CD4-positive, alpha-beta T cell treated with Interleukin-4 for 4 hours (primary cell): ENCODE measurements around the gene FNTB.

ENCODE experiments used
- DNase-seq: peaks from one replicate; pipeline ENCODE4 v3.0.0-alpha.2; 2020

FNTB gene

DNA sequence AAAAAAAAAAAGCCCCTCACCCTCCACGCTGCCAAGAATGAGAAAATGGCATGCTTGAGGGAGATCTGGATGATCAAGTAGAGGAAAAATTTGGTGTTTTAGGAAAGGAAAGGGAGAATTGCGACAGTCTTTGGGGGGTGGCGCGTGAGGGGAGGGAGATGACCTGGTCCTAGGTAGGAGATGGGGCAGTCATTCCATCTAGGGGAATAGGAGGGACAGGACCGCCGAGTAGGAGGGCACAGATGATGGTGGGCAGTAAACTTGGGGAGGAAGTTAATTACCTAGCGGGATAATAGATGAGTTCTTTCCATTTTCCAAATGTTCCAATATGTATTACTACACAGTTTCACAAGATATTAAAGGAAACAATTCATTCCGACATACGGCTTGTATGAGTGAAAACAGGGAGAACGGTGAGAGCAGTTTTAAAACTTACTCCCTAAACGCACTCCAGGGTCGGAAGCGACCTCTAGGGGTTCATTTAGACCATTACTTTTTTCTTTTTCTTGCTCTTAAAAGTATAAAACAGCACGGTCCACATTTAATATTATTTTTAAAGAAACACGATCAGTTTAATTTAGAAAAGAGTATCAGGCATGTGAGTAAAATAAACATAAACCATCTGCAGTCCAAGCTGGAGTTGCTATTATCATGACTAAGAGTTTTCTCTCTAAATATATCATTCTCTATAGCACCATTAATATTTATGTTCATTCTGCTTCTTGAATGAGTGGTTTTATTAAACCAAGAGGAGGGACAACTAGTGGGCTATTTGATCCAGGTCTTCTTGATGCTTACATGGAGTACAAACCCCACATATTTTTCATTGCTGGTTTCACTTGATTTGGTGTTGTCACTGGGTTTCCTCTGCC is 3.0 kb upstream of the FNTB start:
- peak; percentile 63 for DNase-seq

DNA sequence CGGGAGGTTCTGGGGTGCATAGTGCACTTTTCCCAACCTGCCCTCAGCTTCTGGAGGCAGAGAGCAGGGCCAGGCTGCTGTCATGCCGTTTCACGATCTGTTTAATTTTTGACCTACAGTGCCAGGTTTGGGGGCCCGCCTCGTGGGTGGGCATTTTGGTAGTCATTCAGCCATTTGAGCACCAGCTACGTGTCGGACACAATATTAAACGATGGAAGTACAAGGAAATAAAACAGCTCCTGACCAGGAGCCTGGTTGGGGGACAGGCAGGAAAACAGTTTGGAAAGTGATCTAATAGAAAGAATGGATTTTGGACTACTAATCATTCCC is 708 bp downstream of the FNTB start:
- no peak for DNase-seq

DNA sequence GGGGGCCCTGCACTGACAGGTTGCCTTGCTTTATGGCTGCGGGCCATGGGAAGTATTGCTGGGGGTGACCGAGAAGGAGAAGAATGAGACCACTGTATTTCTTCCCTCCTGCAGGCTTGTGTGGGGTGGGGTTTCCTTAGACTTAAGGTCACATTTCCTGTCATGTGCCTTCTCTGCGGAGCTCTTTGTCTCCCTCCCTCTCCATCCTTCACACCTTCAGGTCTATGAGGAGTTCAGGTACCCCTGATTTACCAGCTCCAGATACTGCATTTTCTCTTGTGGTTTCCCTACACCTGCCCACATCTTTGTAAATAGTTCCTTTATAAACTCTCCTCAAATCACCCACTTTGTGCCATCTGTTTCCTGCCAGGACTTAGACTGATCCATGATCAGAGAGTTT is 3.6 kb downstream of the FNTB start:
- DNase-seq: peak; percentile 44

DNA sequence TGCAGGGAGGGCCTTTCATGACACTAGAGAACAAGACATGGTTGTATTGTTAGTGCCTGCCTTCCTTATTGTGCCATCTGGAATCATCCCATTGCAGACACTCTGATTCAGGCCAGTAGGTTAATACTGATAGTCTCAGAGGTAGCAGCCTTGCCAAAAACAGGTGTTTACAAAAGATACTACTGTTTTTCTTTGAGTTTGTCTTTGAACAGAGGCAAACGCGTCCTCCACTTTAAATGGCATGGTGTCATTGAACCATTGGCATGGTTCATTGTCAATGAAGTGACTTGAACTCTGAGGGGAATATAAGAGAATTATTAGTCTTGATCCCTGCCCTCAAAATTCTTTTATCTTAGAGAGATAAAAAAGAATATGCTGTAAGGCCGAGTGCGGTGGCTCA is 4.2 kb downstream of the FNTB start:
- DNase-seq: no peak

DNA sequence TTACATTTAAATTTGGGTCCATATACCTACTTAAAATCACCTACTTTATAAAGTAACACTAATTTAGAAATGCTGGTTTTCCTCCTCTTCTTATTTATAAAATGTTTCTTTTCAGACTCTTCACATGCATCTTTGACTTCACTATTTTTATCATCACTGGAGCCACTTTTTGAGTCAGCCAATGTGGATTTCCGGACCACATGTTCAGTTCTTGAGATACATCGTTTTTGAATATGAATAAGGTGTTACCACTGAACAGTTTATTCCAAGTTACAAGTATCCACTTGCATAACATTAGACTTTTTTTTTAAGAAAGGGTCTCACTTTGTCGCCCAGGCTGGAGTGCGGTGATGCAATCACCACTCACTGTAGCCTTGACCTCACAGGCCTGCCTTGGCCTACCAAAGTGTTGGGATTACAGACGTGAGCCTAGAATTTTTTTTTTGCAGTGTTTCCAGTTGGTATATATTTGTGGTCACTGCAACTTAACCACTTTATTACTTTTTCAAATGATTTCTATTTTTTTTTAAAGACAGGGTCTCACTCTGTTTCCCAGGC is 5.7 kb downstream of the FNTB start:
- DNase-seq: no peak

DNA sequence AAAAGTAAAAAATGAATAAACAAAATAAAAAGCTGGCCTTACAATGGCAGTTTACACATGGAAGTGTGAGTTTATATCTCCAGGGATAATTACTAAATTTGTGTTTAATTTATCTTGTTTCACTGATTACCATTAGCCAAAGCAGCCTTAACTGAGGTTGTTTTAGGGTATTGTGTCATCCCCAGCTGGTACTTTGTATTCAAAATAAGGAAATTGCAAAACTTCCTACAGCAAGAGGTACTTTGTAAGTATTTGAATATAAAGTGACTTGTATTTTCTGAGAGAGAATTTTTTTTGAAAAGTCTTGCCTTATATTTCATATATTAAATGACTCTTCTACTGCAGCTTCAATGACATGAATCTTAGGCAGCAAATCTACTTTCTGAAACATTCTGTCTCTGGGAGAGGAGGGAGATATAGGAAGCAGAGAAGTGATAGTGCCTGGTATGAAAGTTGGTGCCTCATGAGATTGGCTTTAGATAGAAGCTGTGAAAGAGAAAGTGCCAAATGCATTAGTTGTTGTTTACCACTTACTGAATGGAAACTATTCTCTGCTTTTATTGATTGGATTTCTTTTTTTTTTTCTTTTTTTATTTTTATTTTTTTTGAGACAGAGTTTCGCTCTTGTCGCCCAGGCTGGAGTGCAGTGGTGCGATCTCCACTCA is 6.7 kb downstream of the FNTB start:
- DNase-seq: no peak

DNA sequence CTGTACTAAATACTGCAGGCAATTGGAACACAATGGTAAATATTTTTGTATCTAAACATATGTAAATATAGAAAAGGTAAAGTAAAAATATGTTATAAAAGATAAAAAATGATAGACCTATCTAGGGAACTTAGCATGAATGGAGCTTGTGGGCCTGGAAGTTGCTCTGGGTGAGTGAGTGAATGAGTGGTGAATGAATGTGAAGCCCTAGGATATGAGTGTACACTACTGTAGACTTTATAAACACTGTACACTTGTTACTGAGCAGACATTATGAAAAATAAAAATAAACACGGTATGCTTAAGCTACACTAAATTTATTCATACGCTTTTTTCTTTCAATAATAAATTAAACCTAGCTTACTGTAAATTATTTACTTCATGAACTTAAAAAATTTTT is 7.8 kb downstream of the FNTB start:
- DNase-seq: no peak

DNA sequence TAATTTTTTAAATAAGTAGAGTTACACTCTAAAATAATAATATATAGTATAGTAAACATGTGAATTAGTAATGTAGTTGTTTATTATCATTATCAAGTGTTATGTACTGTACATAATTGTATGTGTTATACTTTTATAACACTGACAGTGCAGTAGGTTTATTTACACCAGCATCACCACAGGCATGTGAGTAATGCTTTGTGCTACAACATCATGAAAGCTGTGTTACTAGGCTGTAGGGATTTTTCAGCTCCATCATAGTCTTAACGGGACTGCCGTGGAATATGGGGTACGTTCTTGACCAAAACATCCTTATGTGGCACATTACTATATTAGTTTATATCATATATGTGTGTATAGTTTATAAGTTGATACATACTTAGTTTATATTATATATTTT is 8.6 kb downstream of the FNTB start:
- DNase-seq: no peak

DNA sequence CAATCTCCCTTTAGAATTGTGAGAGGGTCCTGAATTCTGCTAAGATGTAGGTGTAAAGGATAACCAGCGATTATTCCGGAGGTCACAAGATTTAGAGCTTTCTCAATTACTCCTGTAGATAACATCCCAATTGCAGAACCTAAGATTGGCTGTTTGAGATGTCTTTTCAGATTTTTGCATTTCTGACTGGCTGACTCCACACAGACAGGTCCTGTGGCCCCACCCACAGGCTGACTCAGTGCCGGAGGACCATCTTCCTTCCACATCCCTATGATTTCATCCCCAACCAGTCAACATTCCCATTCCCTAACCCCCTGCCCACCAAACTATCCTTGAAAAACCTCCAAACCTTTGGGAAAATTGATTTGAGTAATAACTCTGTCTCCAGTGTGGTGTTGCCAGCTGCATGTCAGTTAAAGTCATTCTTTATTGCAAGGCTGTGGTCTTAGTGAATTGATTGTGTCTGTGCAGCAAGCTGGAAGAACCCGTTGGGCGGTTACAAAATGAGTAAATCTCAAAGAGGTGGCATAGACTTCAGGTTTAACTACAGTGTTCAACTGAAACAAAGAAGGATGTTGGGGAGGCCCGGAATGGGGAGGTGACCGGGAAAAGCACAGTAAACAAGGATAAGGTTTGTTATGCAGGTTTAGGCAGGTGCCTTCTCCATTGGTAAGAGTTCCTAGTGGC is 10.6 kb downstream of the FNTB start:
- DNase-seq: peak; percentile 18

DNA sequence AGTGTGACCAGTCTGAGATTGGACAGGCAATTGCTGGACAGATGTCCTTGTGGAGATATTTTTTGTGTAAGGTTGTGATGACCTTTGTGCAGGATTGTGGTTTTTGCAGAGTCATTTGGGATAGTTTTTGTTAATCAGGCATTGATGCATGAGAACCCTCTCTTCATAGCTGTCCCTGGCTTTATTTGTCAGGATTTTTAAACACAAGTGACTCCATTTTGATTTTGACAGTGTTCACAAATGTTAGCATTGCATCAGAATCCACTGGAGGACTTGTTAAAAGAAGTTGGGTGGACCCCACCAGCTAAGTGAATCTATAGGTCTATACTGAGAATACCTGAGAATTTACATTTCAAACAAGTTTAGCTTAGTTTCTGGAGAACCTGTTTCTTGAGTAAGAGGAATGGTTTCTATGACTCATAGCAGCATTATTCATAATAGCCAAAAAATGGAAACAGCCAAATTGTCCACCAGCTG is 11.8 kb downstream of the FNTB start:
- peak; percentile 14 for DNase-seq

DNA sequence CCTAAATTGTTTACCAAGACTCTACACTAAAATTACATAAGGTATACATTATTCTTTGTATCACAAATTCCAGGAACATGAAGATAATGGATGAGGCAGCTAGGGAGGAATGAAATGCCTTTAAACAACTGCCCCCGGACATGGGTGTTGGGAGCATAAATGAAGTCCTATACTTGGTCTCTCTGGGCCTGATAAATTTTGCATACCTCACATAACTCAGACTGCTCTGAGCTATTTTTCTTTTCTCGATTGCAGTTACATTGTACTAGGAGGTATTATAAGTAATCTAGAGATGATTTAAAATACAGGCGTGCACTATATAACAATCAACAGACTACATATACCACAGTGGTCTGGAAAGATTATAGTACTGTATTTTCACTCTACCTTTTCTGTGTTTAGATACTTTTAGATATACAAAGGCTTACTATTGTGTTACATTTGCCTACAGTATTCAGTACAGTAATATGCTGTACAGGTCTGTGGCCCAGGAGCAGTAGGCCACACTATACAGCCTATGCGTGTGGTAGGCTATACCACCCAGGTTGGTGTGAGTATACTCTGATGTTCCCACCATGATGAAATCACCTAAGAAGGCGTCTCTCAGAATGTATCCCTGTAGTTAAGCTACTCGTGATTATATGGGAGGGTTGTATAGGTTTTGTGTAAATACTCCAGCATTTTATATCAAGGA is 14.3 kb downstream of the FNTB start:
- no peak for DNase-seq

DNA sequence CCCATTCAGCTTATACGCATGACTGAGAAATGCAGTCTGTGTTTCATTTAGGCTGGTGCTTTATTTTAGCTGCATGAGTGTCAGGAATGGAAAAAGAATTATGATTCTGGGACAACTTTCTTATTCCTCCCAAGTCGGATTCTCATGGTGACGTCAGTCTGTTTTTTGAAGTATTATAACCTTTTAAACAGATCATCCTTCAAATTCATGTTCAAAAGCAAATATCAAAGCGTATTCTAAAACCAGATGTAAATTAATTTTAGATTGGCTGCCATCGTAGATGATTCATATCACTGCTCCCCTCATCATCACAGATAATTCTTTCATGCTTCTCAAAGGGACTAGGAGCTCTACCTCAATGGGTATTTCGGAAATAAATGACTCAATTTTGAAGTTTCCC is 15.0 kb downstream of the FNTB start:
- DNase-seq: no peak

DNA sequence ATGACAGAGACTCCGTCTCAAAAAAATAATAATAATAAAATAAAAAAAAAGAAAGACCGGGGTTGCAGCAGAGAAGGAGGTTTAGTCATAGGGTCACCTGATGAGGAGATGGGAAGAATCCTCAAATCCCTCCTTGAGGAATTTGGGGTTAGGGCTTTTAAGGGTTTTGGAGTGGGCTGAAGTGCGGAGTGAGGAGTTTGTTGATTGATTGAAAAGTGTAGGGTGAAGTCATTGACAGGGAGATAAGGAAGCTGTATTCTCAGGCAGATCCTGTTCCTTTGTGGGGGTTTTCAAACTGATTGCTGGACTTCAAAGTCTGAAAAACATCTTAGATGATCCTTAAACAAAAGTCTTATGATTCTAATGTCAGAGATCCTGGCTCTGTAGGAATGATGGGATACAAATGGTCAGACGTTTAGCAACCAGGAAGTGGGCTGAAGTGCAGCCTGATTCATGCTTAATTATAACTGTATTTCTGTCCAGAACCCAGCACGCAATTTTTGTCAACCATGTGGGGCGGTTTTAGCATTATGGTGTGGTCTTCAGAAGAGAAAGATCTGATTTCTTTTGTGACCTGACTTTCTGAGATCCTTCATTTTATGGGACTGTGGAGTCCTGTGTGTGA is 16.0 kb downstream of the FNTB start:
- no peak for DNase-seq

DNA sequence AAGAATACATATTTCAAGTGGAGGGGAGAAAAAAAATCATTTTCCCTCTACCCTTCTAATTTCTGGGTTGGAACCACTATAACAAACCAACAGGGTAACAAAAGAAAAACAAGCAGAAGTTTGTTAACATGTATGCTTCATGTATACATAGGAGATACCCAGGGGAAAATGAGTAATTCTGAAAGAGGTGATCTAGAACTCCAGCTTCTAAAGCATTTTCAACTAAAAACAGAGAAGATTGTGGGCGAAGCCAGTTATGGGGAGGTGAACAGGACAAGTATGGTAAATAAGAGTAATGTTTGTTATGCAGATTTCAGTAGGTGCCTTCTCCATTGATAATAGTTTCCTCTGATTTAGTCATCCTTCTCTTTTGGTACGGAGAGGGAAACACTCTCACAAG is 16.7 kb downstream of the FNTB start:
- no peak for DNase-seq

DNA sequence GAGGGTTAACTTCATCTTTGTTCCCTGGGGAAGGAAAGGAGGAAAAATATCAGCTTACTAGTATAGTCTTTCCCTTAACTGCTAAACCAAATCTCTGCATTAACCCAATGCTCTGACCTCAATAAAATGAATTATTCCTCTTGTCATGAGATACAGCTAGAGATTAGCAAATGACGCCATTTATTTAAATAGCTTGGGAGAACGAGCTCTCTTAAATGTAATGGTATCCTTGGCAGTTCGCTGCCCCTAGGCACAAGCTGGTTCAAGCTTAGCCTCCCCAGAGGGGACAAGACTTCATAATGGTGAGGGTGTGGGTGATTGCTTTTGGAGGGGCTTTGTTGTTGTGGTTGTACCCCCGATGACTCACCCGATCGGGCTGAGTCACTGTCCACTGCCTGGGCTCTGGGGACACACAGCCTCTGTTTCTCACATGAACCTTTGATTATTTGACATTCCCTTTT is 19.6 kb downstream of the FNTB start:
- no peak for DNase-seq

DNA sequence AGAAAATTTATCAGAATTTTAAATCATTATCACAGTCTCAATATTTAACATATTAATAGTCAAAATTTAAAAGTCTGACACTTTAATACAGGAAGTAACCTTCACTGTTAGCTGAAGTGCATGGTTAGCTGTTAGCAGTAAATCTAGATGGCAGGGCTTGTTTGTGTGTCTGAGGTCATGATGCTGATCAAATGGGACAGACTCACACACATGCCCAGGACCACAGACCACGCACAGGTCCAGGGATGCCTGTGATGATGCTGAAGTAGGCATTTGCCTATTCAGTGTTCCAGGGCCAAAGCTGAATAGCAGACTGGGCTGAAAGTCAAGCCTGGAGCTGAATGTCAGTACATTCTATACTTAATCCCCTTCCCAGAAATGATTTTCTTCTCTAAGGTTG is 20.5 kb downstream of the FNTB start:
- DNase-seq: no peak

DNA sequence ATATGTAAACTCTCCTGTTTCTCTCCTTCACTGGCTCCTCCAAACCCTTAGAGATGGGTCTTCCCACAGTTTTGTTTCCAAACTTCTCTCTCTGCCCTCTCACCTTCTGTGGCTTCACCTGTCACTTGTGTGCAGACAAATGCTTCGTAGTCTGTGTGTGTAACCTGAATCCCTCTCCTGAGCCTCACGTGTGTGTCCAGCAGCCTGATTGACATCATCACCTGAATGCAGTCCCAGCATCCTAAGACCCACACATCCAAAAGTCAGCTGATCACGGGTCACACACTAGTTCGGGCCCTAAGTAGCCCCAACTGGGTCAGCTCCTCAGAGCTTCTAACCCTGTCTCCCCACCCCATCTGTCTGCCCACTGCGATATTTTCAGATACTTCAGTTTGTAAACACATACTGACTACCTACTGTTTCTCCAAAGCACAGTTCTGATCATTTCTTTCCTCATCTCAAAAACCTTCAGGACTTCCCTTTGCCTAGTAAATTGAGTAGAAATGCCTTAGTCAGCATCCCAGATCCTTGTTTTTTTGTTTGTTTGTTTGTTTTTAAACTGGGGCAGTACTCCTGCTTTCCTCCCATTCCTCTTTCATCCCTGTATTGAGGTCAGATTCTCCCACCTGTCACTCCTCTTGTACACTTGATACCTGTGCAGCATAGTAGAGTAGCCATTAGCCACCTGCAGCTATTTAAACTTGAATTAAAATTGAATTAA is 23.7 kb downstream of the FNTB start:
- no peak for DNase-seq

DNA sequence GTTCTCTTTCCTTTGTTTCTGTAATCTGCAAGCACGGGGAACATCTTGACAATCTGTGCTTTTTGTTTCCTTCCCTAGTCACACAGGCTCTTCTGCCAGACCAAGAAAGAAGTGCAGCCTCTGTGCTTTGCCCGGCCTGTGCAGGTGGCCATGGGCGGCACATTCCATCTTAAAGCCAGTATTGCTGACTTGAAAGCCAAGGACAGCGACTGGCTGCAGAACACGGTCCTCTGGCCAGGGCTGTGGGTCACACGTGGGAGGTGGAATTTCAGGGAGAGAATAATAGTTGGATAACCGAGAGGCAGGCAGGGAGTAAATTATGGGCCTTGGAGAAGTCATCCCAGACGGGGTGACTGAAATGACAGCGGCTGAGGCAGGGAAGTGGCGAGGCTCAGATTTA is 24.8 kb downstream of the FNTB start:
- no peak for DNase-seq

DNA sequence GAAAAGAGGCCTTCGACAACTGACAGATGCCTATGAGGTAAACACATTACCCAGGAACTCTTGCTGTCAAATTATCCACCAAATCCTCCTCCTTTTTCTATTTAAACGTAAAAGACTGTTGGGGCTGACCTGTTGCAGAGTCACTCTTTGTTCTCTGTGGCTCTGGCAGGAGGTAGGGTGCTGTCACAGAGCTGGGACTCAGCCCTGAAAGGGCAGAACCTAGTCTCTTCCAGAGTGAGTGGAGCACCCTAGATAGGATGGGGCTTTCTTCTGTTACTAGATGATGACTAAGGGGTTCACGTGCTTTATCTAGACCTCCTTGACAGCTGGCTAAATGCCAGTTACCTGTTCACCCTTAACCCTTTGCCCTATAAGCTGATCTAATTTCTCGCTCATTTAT is 25.7 kb downstream of the FNTB start:
- no peak for DNase-seq

DNA sequence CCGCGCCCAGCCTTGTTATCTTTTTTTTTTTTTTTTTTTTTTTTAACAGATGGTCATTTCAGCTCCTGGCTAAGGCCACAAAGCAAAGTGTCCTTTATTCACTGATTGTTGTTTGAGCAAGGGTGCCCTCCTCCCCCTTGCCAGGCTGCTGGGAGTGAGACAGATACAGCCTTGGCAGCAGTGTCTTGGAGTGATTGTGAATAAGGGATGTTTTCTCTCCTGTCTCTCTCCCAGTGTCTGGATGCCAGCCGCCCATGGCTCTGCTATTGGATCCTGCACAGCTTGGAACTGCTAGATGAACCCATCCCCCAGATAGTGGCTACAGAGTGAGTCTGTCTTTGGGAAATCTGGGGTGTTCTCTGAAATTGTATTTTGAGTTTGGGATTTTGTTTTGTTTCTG is 28.7 kb downstream of the FNTB start:
- no peak for DNase-seq

DNA sequence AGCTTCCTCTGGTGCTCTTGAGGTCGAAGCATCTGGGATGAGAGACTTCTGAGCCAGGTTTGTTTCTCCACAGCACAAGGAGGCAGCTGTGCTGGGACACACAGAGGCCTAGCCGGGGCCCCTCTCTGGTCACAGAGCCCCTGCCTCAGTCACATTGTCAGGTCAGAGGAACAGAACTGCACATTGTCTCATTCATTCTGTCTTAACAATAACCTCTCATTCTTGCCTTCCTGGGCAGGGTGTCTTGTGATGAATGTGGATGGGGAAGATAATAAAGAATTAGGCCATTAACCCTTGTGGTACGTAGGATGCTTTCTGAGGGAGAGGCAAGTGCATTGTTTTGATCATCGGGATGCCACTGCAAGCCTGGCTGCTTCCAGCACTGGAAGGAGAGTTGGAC is 29.8 kb downstream of the FNTB start:
- no peak for DNase-seq
